ENCODE measurements around the gene SORBS1. TPM values are rescaled to one million over a fixed set of nuclear protein-coding genes. Genes with fewer than 3 reads are reported as not detected.
A peak's percentile ranks its signal among the peaks of the same experiment; 100 is the strongest.

The SORBS1 gene
- total and polyA plus RNA-seq, 2 of the 13 experiments (the other 11 are each of a cell fraction or from before 2014, with no cell fraction given): 16.8 to 39.8 TPM

GRCh38 chr10:95501203-95502094, 59.7 kb downstream of the SORBS1 start (continued):
- no peak for TF ChIP-seq ZFYVE20 (CRISPR knock-in tag; IDR thresholded peaks at IDR 0.05; ENCODE audit: borderline replicate concordance, low read depth)
- 0 out of 2 replicates have a peak, but pooled peaks have one; percentile 20 for TF ChIP-seq PITX1 (CRISPR knock-in tag; IDR thresholded peaks at IDR 0.05)
- peak; percentile 28; the same call in 1 of the 2 replicates for TF ChIP-seq ZNF788 (CRISPR knock-in tag; IDR thresholded peaks at IDR 0.05; ENCODE audit: borderline replicate concordance)
- peak; percentile 22; the same call in 1 of the 2 replicates for TF ChIP-seq ZBTB38 (CRISPR knock-in tag; IDR thresholded peaks at IDR 0.05)
- TF ChIP-seq ZFX (CRISPR knock-in tag; IDR thresholded peaks at IDR 0.05; ENCODE audit: low read depth): peak; percentile 55; the same call in 1 of the 2 replicates
- TF ChIP-seq ZNF781 (CRISPR knock-in tag; IDR thresholded peaks at IDR 0.05; ENCODE audit: borderline replicate concordance, not compliant biosample characterization): no peak
- TF ChIP-seq ZSCAN30 (CRISPR knock-in tag; IDR thresholded peaks at IDR 0.05): no peak
- 0 out of 2 replicates have a peak, but pooled peaks have one; percentile 65 for TF ChIP-seq ZNF670 (CRISPR knock-in tag; IDR thresholded peaks at IDR 0.05; ENCODE audit: borderline replicate concordance)
- peak; percentile 69; the same call in 1 of the 2 replicates for TF ChIP-seq POGZ (CRISPR knock-in tag; IDR thresholded peaks at IDR 0.05)
- no peak for TF ChIP-seq LCORL (IDR thresholded peaks at IDR 0.05)
- 0 out of 2 replicates have a peak, but pooled peaks have one; percentile 43 for TF ChIP-seq LCORL (CRISPR knock-in tag; IDR thresholded peaks at IDR 0.05)
- TF ChIP-seq FOXJ3 (CRISPR knock-in tag; IDR thresholded peaks at IDR 0.05; ENCODE audit: borderline replicate concordance): peak; percentile 46; the same call in 1 of the 2 replicates
- TF ChIP-seq ZMYM3 (CRISPR knock-in tag; IDR thresholded peaks at IDR 0.05): peak; percentile 88
- TF ChIP-seq ZNF441 (CRISPR knock-in tag; IDR thresholded peaks at IDR 0.05; ENCODE audit: borderline replicate concordance): no peak
- 0 out of 2 replicates have a peak, but pooled peaks have one; percentile 36 for TF ChIP-seq ZNF574 (CRISPR knock-in tag; IDR thresholded peaks at IDR 0.05)
- 0 out of 2 replicates have a peak, but pooled peaks have one; percentile 22 for TF ChIP-seq ZMYM2 (CRISPR knock-in tag; IDR thresholded peaks at IDR 0.05)
- TF ChIP-seq DNMT3B (CRISPR knock-in tag; conservative IDR thresholded peaks at IDR 0.05): 0 out of 2 replicates have a peak, but pooled peaks have one; percentile 30
- TF ChIP-seq RXRB (CRISPR knock-in tag; IDR thresholded peaks at IDR 0.05; ENCODE audit: borderline replicate concordance): 0 out of 2 replicates have a peak, but pooled peaks have one; percentile 17
- peak; percentile 74 for TF ChIP-seq FOXA1 (IDR thresholded peaks at IDR 0.05)
- peak; percentile 53 for TF ChIP-seq FOXA1 (CRISPR knock-in tag; IDR thresholded peaks at IDR 0.05)
- peak; percentile 45; the same call in 1 of the 2 replicates for TF ChIP-seq ZFP90 (CRISPR knock-in tag; IDR thresholded peaks at IDR 0.05; ENCODE audit: borderline replicate concordance)
- peak; percentile 78; the same call in 1 of the 2 replicates for TF ChIP-seq ZNF556 (CRISPR knock-in tag; IDR thresholded peaks at IDR 0.05; ENCODE audit: borderline replicate concordance)
- peak; percentile 91; the same call in 1 of the 2 replicates for TF ChIP-seq ZBTB26 (CRISPR knock-in tag; IDR thresholded peaks at IDR 0.05; ENCODE audit: borderline replicate concordance)
- peak; percentile 27; the same call in 1 of the 2 replicates for TF ChIP-seq PHF21A (CRISPR knock-in tag; IDR thresholded peaks at IDR 0.05)
- TF ChIP-seq POLR2AphosphoS2 (IDR thresholded peaks at IDR 0.05; ENCODE audit: low read depth, low read length): no peak
- peak; percentile 99 for TF ChIP-seq ZNF121 (CRISPR knock-in tag; IDR thresholded peaks at IDR 0.05)
- peak; percentile 38; the same call in 1 of the 2 replicates for TF ChIP-seq FOSL2 (CRISPR knock-in tag; IDR thresholded peaks at IDR 0.05)
